Measurements from ENCODE around the gene OR6C3.
"Not testable (repeated sequence)": the region's sequence is repeated elsewhere in the genome, so short reads cannot be mapped to it uniquely, and the experiment has no call there.

Gene OR6C3

DNA sequence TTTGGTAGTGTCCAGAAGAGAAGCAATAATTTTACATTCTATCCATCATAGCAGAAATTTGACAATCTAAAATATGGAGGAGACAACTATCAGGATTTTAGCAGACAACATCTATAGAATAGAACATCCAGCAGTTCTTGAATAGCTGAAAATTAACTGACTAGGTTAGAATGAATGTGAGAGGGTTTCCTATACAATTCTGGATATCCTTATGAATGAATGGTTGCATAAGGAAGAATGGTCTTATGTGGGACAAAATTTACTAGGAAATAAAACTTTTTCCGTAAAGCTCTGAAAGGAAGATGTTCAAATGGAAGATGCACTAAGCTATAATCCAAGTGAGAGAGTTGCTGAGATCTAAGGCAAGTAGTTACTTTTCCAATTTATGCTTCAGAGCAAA is at the start of gene OR6C3:
Gene OR6C3 (plus strand): TSS at position 301 of the 400 bp plus-strand sequence. CDS start 955 bp downstream, outside the sequence.
- no peak for DNase-seq

DNA sequence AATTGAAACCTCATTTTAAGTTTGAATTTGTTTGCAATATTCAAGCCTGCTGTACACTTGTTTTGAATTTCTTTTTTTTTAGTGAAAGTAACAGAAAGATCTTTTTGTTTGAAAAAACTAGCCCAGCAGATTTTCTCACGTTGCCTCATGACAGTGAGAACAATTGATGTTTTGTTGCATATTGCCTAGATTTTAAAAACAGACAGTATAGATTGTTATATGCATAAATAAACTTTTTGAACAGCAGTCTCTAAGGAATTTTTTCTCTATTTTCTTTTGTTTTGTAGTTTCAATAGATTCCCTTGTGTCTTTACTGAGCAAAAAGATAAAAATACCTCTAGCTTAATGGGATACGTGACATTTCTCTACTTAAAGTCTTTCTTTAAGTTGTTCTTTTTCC is 49.6 kb upstream of the OR6C3 start:
- no peak for DNase-seq

DNA sequence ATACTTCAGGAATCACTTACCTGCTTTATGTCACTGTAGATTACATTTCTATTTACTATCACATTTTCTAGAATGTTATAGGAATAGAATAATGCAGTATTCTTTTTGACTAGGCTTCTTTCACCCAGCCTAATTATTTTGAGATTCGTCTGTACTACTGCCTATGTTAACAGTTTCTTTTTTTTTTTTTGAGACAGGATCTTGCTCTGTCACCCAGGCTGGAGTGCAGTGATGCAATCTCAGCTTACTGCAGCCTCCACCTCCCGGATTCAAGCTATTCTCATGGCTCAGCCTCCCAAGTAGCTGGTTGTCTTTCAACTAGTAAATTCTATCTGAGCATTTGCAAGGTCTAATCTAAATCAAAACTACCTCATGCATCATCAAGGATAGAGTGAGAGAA is 40.5 kb upstream of the OR6C3 start:
- DNase-seq = no peak

DNA sequence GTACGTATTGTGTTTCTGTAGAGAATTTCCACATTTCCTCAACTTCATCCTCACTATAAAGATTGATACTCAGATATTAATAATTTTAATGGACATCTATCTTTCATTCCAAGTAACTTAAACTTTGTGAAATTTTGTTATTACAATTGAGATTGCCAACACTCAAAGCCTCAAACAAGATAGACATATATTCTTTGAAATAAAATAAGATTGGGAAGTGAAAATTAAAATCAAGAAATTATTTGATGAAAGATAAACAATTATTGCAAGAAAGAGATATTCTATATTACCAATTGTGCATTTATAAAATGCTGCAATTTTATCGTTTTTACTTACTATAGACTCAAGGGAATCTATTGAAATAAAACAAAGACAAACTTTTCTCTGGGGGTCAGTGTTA is 34.1 kb upstream of the OR6C3 start, which contains the start of gene OR6C6:
Gene OR6C6 (minus strand): TSS at position 101 of the 400 bp plus-strand sequence. CDS start 1,337 bp downstream, outside the sequence.
- no peak for DNase-seq

DNA sequence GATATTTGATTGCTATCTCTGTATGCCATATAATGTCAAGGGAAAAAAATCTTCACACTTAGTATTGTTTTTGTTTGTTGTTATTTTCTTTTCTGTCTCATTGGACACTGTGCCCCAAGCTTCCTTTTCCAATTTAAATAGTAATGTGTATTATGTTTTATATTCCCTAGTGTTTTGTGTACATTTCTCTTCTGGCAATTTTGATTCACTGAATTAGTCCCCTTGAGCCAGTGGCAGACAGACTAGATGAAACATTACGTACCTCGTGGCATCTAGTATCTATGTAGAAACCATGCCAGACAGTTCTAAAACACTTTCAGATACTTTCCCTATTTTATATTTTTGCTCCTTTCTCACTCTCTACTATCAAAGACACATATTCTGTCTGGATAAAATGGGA is 16.5 kb upstream of the OR6C3 start, which contains the start of gene OR6C1:
Gene OR6C1 (plus strand): TSS at position 301 of the 400 bp plus-strand sequence. CDS start 6,257 bp downstream, outside the sequence.
- DNase-seq = no peak

DNA sequence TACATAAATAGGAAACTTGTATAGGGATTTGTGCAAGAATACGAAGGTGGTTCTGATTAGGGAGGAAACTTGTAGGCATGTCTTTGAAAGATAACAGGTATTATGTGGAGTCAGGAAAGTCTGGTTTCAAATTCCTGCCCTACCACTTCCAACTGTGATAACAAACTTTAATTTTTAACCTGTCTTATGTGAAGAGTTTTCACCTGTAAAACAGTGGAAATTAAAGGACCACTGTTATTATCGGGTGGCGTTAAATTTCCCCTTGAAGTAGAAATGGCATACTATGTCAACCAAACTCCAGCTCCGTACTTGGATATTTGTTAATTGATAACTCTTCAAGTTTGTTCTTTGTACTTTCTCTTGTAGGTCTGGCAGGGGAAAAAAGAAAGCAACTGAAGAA is 10.3 kb upstream of the OR6C3 start:
- no peak for DNase-seq

DNA sequence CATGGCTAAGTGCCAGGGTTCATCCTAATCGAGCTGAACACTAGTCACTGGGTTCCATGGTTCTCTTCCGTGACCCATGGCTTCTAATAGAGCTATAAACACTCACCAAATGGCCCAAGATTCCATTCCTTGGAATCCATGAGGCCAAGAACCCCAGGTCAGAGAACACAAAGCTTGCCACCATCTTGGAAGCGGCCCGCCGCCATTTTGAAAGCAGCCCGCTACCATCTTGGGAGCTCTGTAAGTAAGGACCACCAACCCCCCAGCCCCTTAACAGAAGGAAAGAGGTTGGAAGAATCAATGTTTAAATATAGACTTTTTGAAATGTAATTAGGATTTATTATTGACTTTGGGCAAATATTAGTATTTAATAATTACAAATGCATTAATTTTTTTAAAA is 4.7 kb upstream of the OR6C3 start:
- not testable (repeated sequence) for DNase-seq

DNA sequence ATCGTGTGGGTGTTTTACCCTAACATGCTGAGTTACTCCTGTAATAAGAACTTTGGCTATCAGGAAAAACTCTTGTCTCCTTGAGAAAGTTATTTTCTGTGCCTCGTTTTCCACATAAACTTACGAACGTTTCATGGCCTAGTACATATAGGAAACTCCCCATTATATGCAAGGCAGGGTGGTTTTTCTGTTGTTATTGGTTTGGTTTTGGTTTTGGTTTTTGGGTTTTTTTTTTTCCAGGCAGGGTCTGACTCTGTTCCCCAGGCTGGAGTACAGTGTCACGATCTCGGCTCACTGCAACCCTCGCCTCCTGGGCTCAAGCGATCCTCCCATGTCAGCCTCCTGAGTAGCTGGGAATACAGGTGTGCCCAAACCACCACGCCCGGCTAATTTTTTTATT is 5.5 kb downstream of the OR6C3 start:
- no peak for DNase-seq

DNA sequence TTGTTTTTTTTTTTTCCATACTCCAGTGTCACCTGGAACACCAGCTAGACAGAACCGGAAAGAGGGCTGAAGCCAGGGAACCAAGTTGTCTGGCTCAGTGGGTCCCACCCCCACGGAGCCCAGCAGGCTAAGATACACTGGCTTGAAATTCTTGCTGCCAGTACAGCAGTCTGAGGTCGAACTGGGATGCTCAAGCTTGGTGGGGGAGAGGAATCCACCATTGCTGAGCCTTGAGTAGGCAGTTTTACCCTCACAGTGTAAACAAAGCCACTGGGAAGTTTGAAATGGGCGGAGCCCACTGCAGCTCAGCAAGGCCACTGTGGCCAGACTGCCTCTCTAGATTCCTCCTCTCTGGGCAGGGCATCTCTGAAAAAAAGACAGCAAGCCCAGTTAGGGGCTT is 24.8 kb downstream of the OR6C3 start:
- DNase-seq = not testable (repeated sequence)

DNA sequence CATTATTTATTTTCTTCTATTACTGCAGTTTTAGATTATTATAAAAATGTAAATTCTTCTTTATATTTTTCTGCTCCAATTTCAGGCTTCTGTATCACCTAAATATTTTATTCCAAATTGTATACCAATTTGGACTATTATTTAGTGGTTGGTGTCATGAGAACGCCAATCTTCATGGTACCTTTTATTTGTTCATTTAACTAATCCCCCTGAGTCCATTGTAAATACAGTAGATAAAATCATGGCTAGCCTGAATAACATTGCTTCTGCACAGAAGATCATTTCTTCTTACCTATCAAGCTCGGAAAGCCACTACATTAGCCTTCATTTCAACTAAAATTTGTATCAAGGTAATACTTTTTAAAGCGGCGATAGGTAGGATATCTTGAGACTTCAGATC is 32.1 kb downstream of the OR6C3 start, which contains the start of gene OR6C75:
Gene OR6C75 (plus strand): TSS at position 301 of the 400 bp plus-strand sequence. CDS start 2,136 bp downstream, outside the sequence.
- no peak for DNase-seq

DNA sequence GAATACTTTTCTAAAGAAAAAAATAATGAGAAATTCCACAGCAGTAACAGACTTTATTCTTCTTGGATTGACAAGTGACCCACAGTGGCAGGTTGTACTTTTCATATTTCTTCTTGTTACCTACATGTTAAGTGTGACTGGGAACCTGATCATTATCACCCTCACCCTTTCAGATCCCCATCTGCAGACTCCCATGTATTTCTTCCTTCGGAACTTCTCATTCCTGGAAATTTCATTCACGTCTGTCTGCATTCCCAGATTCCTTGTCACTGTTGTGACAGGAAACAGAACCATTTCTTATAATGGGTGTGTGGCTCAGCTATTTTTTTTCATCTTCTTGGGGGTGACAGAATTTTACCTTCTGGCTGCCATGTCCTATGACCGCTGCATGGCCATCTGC is 34.5 kb downstream of the OR6C3 start:
- no peak for DNase-seq

DNA sequence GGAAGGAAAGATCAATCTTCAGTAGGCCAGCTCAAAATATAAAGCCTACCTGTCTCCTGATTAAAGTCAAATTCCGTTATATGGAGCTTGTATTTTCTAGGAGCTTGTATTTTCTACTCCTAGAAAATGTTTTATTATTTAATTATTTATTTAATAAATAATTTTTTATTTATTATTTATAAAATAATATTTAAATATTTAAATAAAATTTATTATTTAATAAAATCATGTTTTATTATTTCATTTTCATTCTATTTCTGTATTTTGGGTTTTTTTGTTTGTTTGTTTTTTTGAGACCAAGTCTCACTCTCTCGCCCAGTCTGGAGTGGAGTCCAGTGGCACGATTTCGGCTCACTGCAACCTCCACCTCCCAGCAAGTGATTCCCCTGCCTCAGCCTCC is 42.0 kb downstream of the OR6C3 start:
- no peak for DNase-seq

Measured in activated naive CD4-positive, alpha-beta T cell treated with anti-CD3 and anti-CD28 coated beads, Interleukin-2, amount 50 U/mL, for 16 hours (primary cell).